Dedifferentiated amniotic fluid mesenchymal stem cell (primary cell): ENCODE data around the gene CAPZB.

Source experiments
- DNase-seq: peaks from one replicate; pipeline ENCODE4 v3.0.0-alpha.2; 2016; ENCODE audit errors: extremely low spot score

CAPZB gene

DNA sequence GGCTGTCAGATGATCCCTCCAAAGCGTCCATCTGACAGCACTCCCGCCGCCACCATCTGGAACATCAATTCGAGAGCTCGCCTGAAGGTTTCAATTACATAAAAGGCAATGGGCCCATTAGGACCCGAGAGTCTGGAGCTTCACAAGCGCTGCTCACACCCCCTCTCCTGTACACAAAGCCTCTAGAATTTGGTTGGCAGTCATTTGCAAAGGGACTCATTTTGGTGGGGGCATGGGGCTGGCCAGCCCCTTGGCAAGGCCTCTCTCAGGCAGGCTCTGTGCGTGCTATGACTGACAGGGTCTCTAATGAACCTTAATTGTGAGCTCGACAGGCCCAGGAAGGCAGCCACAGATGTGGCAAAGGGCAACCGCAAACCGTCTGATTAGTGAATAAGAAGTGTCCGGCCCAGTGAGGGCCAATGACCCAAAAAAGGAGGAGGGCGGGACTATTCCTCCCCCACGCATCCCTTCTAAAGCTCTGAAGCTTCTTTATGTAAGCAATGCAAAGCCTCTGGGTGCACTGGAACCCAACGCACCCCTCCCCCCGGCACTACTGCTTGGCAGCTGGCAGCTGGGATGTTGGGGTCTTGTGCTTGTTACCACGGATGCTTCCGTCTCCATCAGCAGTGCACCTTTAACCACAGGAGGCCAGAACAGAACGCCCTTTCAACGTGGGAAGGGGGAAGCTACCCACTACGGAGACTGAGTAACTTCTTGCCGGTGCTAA, 79.4 kb downstream of the CAPZB start:
- DNase-seq: no peak

DNA sequence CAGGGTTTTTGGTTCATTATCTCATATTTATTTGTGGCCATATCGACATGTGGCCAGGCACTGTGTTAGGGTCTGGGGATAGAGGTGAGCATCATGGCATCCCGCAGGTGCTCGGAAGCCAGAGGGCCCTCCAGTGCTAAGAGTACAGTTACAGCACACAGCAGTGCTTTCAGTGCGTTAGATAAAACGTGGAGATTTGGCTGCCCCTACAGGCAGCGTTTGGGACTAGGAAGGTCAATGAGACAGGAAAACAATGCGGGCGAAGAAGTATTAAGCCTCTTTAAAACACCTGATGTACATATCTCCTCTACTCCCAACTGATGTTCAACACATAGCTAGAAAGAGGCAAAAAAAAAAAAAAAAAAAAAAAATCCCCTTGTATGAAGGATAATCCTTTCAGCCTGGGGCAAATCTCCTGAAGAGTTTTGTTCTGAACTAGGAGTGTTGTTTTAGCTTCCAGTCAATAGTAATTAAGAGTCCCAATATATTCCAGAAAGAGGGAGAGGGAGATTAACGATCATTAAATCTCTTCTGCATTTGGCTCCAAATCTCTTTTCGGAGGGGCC, 80.1 kb downstream of the CAPZB start:
- DNase-seq: no peak

DNA sequence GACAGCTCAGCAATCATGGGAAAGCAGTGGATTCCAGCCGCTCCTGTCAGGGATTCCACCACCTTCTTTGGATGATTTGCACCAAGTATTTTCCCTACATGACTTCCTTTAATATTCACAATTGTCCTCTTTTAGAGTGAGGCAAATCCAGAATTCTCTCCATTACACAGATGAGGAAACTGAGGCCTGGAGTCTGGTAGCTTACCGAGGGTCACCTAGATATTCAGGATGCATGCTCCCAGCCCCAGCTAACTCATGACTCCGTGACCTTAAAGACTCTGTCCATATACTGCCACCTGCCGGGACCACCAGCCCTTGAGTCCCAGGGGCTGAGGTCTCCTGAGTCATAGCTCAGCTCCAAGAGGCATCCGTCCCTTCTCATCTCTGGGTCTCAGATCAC, 80.6 kb downstream of the CAPZB start:
- no peak for DNase-seq

DNA sequence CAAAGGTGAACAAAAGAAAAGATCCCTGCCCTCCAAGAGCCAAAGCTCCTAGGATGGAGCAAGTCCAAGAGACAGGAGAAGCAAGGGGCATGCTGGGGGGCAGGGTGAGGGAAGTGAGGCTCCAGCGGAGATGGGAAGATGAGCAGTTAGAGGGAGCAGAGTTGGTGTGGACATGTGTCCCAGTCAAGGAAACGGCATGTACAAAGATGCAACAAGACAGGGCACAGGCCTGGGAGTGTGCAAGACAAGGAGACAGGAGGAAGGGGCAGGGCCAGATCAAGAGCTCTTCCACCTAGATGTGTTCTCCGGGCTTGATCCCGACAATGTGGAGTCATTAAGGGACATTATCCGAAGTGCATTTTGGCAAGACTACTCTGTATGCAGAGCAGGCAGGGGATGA, 82.1 kb downstream of the CAPZB start:
- DNase-seq: no peak

DNA sequence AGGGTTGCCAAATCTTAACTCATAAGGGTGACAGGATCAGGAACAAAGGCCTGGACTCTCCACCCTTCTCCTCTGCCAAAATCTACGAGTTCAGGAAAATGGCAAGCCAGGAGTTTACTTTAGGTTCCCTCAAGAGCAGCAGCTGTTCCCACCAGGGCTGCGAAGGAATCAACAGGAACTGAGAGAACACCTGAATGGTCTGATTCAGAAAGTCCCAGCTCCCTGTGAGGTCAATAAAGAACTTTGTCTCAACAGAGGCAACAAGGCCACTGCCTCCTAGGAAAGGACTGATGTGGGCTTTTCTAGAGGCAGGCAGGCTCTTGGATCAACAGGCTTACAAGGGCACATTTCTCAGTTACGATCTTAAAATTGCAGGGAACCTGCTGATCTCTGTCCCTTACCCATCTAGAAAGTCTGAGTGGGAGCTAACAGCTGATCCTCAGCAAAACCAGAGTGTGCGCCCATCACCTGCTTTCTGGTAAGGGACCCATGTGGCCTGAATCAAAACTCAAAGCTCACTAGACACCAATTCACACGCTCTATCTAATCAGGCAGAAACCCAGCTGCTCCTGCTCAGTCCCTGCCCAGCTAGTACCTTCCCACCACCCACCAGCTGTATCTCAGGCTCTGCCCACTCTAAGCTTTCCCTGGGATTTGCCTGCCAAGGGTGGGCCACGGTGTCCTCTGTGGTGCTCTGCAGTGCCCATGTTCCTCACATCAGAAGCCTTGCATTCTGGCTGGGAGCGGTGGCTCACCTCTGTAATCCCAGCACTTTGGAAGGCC, 83.1 kb downstream of the CAPZB start:
- DNase-seq: no peak

DNA sequence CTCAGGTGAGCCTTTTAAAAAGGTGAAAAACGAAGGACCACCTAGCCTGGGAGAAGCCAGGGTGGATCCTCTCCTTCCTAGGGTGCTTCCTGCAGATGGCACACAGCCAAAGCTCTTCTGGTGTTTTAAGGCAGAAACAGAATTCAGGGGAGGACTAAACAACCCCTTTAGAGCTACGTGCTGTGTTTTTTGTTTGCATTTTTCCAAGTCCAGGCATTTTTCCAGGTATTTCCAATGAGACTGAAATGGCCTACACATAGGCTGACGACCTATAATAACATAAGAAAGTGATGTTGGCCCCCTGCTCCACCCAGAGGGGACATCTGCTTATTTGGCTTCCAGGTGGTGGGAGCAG, 83.8 kb downstream of the CAPZB start:
- no peak for DNase-seq

DNA sequence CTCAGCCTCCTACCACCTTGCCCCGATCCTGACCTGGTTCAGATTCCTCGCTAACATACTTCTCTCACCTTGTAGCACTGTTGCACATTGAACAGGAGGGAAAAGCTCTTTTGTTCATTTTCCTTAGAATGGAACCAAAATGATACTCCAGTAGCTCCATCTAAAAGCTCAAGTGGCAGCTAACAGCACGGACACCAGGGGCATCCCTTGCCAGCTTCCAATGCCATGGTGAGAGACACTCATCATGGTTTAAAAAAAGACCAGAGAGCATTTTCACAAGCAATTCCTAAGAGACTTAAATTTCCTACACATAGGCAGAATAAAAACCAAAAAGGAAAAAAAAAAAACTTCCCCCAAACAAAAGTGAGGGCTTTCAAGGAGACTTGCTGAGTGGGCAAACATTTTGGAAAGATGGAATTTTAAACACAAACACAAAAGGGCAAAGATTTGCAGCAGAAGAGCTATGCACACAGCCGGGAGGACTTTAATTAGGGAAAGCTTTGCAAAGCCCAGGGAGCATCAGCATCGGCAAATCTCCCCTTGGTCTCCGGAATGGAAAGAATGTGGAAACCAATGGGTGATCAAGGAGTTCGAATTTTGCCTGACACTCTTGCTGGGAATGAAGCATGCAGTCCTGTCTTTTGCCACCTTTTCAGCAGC, 84.3 kb downstream of the CAPZB start:
- DNase-seq: no peak

DNA sequence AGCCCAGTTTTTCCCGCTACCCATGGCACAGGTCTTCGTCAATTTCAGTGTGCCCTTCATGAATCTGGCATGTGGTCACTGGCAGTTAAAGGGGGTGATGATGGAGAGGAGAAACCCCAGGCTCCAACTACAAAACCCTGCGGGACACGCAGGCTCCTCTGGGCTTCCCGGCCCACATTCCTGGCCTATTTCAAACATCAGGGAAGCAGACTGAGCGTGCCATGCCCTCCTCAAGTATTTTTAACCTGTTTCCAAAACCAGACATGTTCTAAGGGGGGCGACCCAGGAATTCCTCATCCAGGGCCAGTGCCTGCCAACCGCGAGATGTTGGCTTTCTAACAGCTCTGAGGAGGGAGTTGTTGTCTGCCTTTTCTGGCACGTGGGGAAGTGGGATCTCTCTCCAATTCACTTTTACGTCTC, 85.1 kb downstream of the CAPZB start:
- DNase-seq: no peak

DNA sequence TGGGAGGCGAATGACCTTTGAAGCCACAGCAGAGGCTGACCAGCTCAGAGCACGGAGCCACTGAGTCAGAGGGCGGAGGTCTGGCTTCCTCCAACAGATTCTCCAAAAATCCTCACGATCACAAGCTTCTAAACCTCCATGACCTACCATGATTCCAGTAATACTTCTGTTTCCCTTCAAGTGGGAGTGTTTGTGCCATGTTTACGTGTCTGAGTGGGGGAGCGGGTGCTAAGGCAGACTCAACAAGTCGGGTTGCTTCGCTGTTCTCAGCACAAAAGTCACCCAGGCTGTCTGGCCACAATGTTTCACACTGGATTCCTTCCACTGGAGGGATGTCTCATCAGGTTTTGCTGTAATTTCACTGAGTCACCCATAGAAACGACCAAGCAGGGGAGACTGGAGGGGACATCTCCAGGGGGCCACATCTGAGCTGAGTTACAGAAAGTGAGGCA, 87.0 kb downstream of the CAPZB start:
- DNase-seq: peak; percentile 86

DNA sequence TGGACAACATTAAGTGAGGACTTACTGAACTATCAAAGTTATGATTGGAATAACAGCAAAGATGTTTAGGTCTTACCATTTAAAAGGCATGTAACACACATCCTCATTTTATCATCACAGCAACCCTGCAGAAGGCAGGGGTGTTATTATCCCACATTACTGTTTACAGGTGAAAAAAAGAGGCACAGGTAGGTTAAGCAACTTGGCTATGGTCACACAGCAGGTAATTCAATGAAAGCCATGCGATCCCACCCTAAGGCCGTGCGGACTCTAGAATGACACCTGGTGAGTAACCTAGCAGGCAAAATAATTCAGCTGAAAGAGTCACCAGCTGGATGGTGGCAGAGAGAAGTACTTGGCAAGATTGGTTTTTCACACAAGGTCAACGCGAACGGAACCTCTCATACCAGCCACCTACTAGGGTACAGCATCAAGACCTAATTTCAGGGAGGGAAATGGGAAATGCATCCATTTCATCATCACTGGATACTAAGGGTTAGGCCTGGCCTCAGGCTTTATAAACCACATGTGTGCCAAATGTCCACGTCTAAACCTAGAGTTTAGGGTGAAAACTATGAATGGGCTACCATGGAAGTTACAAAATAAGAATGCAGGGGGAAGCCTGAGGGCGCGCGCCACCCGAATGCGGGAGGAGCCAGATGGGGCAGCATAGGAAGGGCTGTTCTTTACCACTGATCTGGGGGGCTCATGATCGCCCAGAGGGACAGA, 88.0 kb downstream of the CAPZB start:
- no peak for DNase-seq

DNA sequence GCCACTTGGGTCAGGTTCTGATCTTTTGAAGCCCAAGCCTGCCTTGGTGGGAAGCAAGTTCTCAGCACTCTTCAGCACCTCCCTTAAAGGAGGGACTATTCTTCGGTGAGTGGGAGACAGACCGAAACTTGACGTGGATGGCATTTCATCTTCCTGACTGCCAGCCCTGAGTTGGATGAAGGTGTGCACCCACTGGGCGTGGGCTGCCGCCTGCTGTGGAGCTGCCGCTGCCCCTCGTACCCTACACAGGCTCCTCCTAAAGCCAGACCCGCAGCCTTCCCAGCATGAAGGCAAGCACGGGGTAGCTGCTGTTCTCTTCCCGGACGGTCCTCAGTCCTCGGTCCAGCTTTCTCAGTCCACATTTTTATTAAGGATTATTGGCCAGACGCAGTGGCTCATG, 89.1 kb downstream of the CAPZB start:
- no peak for DNase-seq

DNA sequence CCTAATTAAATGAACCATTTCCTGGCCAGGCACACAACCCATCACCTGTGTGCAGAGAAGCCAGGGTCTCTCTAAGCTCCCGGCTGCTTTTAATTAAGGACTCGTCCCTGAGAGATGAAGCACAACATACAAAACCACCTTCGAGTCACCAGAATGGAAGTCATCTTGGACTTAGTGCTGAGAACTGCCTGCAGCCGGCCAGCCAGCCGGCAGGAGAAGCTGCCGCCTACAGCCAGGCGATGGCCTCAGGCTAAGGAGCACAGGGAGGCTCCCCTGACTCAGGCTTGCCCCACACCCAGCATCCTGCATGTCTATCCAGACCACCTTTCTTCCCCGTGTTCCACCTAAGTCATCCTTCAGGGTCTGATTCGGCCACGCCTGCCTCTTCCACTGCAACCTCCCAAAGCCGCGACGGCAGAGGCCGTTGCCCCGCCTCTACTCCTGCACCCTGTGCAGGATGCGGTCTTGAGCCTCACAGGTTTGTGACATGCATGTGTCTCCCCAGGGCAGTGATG, 89.6 kb downstream of the CAPZB start:
- DNase-seq: peak; percentile 71

DNA sequence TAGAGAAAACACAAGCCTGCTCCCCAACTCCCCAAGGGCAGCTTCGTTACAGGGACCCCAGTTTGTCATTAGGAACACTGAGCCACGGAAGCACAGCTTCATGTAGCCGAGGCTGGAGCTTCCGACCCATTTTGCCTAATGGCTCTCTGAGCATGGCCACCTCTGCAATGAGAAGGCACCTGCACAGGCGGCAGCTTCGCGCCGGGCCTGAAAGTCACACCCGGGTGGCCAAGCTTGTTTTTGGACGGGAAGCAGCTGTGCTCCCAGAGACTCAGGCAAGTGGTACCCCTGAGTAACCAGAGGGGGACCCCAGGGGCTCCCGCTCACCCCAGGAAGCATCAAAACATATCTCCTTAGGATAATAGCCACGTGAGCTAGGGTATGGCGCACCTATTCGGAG, 92.3 kb downstream of the CAPZB start:
- DNase-seq: no peak

DNA sequence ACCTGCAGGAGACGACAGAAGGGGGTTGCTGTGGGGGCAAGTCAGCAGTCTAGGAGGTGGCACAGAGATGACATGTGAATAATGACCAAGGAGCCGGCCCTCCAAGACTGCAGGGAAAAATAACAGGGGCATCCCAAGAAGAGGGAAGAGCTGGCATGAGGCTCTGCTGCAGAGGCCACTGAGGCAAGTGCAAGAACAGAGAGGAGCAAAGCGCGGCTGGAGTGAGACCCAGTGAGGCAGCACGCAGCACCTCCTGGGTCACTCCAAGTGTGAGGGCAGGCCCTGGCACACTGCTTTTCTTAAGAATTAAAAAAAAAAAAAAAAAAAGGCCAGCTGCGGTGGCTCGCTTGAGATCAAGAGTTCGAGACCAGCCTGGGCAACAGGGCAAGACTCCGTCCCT, 93.1 kb downstream of the CAPZB start:
- DNase-seq: no peak

DNA sequence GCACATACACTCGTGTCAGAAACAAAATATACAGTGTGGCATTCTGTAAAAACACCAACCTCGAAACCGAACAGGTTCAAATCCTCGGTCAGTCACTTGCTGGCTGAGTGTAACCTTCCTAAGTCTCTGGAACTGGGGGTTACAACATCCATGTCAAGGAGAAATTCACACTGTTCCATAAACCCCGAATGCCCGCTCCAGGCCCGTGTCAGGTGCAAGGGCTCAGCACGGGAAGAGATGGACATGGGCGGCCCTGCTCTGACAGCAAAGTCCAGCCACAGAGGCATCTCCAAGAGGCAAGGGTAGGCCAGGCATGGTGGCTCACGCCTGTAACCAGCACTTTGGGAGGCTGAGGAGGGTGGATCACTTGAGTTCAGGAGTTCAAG, 93.8 kb downstream of the CAPZB start:
- DNase-seq: no peak

DNA sequence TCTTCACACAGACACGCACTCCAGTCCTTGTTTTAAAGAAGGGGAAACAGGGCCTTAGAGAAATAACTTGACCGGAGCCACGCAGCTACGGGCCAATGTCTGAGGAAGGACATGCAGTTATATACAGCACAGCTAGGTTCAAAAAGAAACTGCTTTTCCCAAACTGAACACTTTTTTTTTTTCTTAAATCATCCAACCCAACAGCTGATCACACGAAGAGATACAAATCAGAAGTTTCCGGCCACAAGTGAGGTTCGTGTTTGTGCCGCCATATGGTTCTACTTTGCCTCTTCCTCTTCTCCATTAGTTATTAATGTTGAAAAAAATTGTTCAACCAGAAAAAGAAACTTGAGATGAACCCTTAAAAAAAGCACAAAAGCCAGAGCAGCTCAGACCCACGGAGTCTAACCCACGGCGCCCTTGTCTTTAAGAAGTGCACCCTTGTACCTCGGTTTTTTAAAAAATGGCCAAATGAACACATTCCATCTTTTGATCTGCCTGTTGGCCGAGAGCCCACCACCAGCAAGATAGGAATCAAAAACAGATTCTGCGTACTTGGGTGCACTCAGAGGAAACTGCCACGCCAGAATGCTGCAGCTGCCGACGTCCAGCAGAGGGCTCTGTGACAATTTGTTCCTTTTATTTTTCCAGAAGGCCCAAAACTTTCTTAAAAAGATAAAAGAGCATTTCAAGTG, 94.3 kb downstream of the CAPZB start:
- peak; percentile 82 for DNase-seq

DNA sequence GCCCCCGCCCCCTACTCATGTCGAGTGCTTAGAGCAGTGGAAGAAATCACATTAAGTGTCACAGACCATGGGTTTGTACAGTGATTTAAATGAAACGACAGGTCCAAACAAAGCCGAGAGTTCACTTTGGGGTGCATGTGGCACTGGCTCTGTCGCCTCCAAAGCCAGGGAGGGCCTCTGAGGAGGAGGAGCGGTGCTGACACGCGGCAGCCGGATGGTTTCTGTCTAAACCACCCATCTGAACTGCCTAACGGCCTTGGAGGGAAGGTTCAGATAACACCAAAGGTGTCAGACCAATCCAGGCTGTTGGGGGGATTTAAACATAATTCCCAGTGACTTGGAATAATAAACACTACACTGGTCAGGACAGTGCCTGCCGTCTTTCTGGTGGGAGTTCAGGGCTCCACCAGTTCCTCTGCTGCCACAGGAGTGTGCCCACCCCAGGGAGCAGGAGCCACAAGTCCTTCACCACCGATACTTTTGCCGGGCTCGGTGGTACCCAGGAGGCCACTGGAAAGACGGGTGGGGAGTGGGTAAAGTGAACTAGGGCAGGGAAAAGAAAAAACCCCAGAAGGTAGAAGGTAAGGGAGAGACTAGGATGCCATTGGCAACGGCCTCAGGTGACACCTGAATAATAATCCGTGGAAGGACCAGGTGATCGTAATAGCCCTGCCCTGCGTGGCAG, 95.0 kb downstream of the CAPZB start:
- no peak for DNase-seq

DNA sequence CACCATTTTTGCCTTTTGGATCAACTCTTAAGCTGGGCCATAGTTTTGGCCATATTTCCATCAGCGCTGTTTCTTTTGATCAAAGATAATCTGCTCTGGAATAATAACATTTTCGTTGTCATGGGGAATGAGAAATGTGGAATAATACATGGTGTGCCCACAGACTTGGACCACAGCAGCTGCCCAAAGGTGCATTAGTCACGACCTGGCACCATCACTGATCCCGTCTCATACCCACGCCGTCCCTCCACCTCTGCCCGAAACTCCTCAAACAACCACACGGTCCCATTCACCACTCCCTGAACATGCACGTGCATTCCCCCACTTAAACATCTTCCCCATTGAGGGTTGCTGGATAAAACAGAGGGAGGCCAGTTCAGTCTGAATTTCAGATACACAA, 96.4 kb downstream of the CAPZB start:
- no peak for DNase-seq

DNA sequence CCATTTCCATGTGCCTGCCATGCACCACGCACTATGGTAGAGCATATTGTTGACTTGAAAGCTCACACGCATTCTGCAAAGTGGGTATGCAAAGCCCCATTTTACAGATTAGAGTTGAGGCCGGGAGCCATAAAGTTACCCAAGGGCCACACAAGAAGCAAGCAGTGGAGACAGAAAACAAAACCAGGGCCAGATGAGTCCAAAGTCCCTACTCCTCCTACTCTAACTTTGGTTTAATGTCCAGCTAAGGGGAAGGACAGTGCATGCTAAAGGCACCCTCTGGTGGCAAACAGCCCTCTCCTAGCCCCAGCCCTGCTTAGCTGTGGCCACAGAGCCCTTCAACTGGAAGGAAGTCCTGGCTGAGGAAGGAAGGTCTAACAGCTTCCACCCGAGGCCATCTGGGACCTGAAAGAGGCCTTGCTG, 98.3 kb downstream of the CAPZB start:
- DNase-seq: no peak

DNA sequence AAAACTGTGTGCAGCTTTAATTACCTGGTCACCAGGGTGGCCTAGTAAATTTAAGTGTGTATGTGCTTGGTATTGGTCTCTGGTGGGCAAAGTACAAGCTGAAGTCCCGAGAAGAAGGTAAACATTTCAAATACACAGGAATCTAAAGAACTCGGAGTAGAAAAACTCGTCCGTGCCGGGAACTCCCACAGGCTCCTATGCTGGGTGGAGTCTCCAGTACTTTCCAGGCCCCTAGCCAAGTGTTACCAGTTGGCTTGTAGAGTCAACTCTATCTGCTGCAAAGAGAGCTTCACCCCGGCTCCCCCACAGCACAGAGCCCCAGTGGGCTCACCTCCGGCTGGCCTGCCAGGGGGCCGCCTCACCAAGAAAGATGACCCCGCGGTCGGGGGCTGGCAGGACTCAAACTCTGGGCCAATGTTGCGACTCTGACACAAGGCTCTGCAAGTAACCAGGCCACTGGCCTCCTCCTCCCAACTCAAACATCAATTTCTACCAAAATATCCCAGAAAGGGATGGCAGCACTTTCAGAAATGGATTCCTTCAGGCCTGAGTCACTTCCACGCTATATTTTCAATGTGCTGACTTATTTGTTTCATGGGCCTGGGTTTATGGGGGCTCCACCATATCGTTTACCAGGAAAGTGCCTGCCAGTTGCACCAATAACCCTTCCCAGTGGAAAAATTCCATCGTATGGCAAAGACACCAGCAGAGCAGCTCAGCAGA, 99.3 kb downstream of the CAPZB start:
- DNase-seq: peak; percentile 33
